Lower lobe of right lung (tissue), 2 donors: Measurements from ENCODE around the gene PRKRA. TPM values are rescaled to one million over a fixed set of nuclear protein-coding genes. Genes with fewer than 3 reads are reported as not detected.
"Not testable (repeated sequence)": the region's sequence is repeated elsewhere in the genome, so short reads cannot be mapped to it uniquely, and the experiment has no call there.

Source experiments
- ATAC-seq, 2 donors: fragments of 200-7000 bp; cut with Tn5 transposase; one replicate each; pipeline ENCODE4 v1.9.1; 2020 to 2022; ENCODE audit warnings: mild to moderate bottlenecking in 2 of 2, moderate library complexity in 2 of 2
- DNase-seq: peaks from one replicate; pipeline ENCODE4 v3.0.0-alpha.2; 2020
- H3K27ac ChIP-seq: fragments of 200-600 bp; one replicate; pipeline ENCODE4 v1.8.0; 2022
- H3K27me3 ChIP-seq: fragments of 200-600 bp; one replicate; pipeline ENCODE4 v1.8.0; 2022; ENCODE audit warnings: low read depth
- H3K36me3 ChIP-seq: fragments of 200-600 bp; one replicate; pipeline ENCODE4 v1.8.0; 2022; ENCODE audit warnings: mild to moderate bottlenecking
- H3K4me1 ChIP-seq: fragments of 200-600 bp; one replicate; pipeline ENCODE4 v1.8.0; 2022
- H3K4me3 ChIP-seq: fragments of 200-600 bp; one replicate; pipeline ENCODE4 v1.8.0; 2022; ENCODE audit warnings: mild to moderate bottlenecking
- H3K9me3 ChIP-seq: fragments of 200-600 bp; one replicate; pipeline ENCODE4 v1.8.0; 2022
- intact Hi-C: fragments of 100-400 bp; cut with DNase I; formaldehyde crosslinking; loops from one replicate; pipeline ENCODE4 v1.11.0; 2022
- total RNA-seq: library from RNA; stranded (reverse); fragmentation: NEBNext Ultra II Directional; extraction: Animal tissue kit (Norgen Biotek cat#: 25700); gene quantifications from one replicate; pipeline ENCODE4 v1.2.1, GENCODE V29; 2021
- TF ChIP-seq, protein P1 (sequence below): fragments of 200-600 bp; IDR thresholded peaks from one replicate; pipeline ENCODE4 v1.8.0; 2022; ENCODE audit warnings: antibody characterized with exemption, mild to moderate bottlenecking
- donor health status: DM: no; HTN: yes; CAD: no; lungs with severe emphysema.

Gene PRKRA
- total RNA-seq, 1 donor from 2014 or later, result 46.3 TPM

GRCh38 chr2:178427458-178427857, 23.5 kb downstream of the PRKRA start:
- Histone ChIP-seq H3K27ac (no peak overlapping the region), H3K27me3 (no peaks in the 10 kb centered on the region), H3K36me3 (peaks cover 53% of the 10 kb centered on the region), H3K9me3 (peaks cover 5% of the 10 kb centered on the region), H3K4me1 (no peaks in the 10 kb centered on the region), H3K4me3 (no peak overlapping the region)
- TF ChIP-seq, protein P1, sequence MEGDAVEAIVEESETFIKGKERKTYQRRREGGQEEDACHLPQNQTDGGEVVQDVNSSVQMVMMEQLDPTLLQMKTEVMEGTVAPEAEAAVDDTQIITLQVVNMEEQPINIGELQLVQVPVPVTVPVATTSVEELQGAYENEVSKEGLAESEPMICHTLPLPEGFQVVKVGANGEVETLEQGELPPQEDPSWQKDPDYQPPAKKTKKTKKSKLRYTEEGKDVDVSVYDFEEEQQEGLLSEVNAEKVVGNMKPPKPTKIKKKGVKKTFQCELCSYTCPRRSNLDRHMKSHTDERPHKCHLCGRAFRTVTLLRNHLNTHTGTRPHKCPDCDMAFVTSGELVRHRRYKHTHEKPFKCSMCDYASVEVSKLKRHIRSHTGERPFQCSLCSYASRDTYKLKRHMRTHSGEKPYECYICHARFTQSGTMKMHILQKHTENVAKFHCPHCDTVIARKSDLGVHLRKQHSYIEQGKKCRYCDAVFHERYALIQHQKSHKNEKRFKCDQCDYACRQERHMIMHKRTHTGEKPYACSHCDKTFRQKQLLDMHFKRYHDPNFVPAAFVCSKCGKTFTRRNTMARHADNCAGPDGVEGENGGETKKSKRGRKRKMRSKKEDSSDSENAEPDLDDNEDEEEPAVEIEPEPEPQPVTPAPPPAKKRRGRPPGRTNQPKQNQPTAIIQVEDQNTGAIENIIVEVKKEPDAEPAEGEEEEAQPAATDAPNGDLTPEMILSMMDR, result no peak
- DNase-seq (no peak), ATAC-seq (no peak)
- intact Hi-C loops, result no loop called here

- Histone ChIP-seq H3K4me1 (no peaks in the 10 kb centered on the region), H3K4me3 (no peak overlapping the region), H3K9me3 (peaks cover 5% of the 10 kb centered on the region), H3K36me3 (peaks cover 42% of the 10 kb centered on the region), H3K27ac (no peak overlapping the region), H3K27me3 (no peaks in the 10 kb centered on the region)
- DNase-seq, result no peak
- intact Hi-C loops, result no loop called here
- no peak for ATAC-seq
- TF ChIP-seq, protein P1, result no peak
These were observed 24.6 kb downstream of the PRKRA start for GRCh38 chr2:178426388-178426787.

- intact Hi-C loops, result no loop called here
- Histone ChIP-seq H3K36me3 (peaks cover 32% of the 10 kb centered on the region), H3K27ac (no peak overlapping the region), H3K27me3 (no peaks in the 10 kb centered on the region), H3K9me3 (peaks cover 5% of the 10 kb centered on the region), H3K4me3 (no peak overlapping the region), H3K4me1 (no peaks in the 10 kb centered on the region)
- no peak for DNase-seq
- ATAC-seq, result no peak
- TF ChIP-seq, protein P1, result no peak
These were observed 25.6 kb downstream of the PRKRA start for GRCh38 chr2:178425255-178425827.

- DNase-seq, intact Hi-C loops, H3K9me3 ChIP-seq, H3K4me1 ChIP-seq, H3K27me3 ChIP-seq, H3K27ac ChIP-seq, H3K4me3 ChIP-seq, ATAC-seq: not testable (repeated sequence)
- H3K36me3 ChIP-seq, result peaks cover 16% of the 10 kb centered on the region
These were observed 27.2 kb downstream of the PRKRA start for GRCh38 chr2:178423746-178424145.

DNA sequence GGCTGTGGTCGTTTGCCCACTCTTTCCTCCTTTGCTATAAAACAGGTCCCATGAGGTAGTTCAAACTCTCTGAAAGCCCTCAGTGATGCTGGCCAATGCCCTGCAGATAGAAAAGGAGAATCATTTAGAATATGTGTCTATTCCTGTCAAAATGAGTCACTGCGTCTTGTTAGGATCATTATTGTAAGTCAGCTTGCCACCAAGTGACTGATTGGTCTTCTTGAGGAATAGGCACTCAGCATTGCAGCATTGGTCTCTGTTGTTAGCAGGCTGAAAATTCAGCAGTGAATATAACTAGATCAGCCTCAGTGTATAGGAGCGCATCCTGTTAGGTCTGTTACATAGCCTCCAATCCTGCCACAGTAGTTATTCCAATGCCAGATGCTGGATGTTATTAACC, 28.9 kb downstream of the PRKRA start:
- H3K36me3 ChIP-seq, result peaks cover 7% of the 10 kb centered on the region
- ATAC-seq (no peak), DNase-seq (no peak)
- TF ChIP-seq, protein P1, result no peak
- no peaks in the 10 kb centered on the region for H3K27me3 ChIP-seq
- no peak overlapping the region for H3K4me3 ChIP-seq
- intact Hi-C loops, result no loop called here
- peaks cover 5% of the 10 kb centered on the region for H3K9me3 ChIP-seq
- H3K27ac ChIP-seq, result no peak overlapping the region
- H3K4me1 ChIP-seq, result no peaks in the 10 kb centered on the region

DNA sequence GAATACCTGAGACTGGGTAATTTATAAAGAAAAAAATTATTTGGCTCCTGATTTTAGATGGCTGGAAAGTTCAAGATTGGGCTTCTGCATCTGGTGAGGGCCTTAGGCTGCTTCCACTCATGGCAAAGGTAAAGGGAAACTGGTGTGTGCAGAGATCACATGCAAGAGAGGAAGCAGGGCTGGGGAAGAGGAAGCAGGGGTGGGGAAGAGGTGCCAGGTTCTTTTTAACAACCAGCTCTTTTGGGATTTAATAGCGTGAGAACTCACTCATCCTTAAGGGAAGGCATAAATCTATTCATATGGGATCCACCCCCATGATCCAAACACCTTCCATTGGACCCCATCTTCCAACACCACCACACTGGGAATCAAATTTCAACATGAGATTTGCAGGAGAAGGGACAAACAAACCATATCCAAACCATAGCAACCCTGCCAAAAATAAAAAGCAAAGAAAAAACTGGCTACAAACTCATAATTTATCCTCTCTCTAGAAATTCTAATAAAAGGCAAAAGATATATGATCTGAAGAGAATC, 30.4 kb downstream of the PRKRA start:
- ATAC-seq (peak in 1 of 2 donors; percentile 31), DNase-seq (no peak)
- no peaks in the 10 kb centered on the region for H3K4me1 ChIP-seq
- TF ChIP-seq, protein P1, result no peak
- H3K36me3 ChIP-seq, result no peaks in the 10 kb centered on the region
- intact Hi-C loops, result no loop called here
- H3K27me3 ChIP-seq, result no peaks in the 10 kb centered on the region
- H3K4me3 ChIP-seq, result no peak overlapping the region
- H3K27ac ChIP-seq, result no peak overlapping the region
- H3K9me3 ChIP-seq, result no peaks in the 10 kb centered on the region
